HEK293T (cell line): ENCODE data around the gene TNS3.

Experiments used
- FOXK2 ChIP-seq: fragments of 450-650 bp; IDR thresholded peaks from 2 replicates; pipeline ENCODE4 v1.6.1; 2016; ENCODE audit warnings: mild to moderate bottlenecking
- LEF1 ChIP-seq: fragments of 450-650 bp; IDR thresholded peaks from 2 replicates; pipeline ENCODE4 v1.6.1; 2017; ENCODE audit warnings: mild to moderate bottlenecking, borderline replicate concordance

GRCh38 chr7:47458057-47458456 is 123.9 kb downstream of the TNS3 start:
- TF ChIP-seq LEF1 (no peak), FOXK2 (no peak)
